Parathyroid adenoma (tissue), 2 donors: Measurements from ENCODE around the gene RAP1GAP.

Experiments used
- H2AFZ ChIP-seq: fragments of 300-600 bp; sonication (generic); one replicate; pipeline ENCODE4 v1.7.0; 2017; ENCODE audit warnings: antibody characterized with exemption, mild to moderate bottlenecking
- H3K27ac ChIP-seq: fragments of 300-600 bp; sonication (generic); one replicate; pipeline ENCODE4 v1.7.0; 2017
- H3K27me3 ChIP-seq: fragments of 300-600 bp; sonication (generic); one replicate; pipeline ENCODE4 v1.7.0; 2017; ENCODE audit warnings: low read length; ENCODE audit not compliant: control insufficient read depth, insufficient read depth
- H3K36me3 ChIP-seq: fragments of 300-600 bp; sonication (generic); one replicate; pipeline ENCODE4 v1.7.0; 2017; ENCODE audit warnings: low read length; ENCODE audit not compliant: control insufficient read depth, insufficient read depth
- H3K4me1 ChIP-seq: fragments of 300-600 bp; sonication (generic); one replicate; pipeline ENCODE4 v1.7.0; 2017; ENCODE audit warnings: control low read depth
- H3K4me2 ChIP-seq: fragments of 300-600 bp; sonication (generic); one replicate; pipeline ENCODE4 v1.7.0; 2017; ENCODE audit warnings: low read length
- H3K4me3 ChIP-seq: fragments of 300-600 bp; sonication (generic); one replicate; pipeline ENCODE4 v1.7.0; 2017; ENCODE audit warnings: low read depth, low read length
- H3K79me2 ChIP-seq: fragments of 300-600 bp; sonication (generic); one replicate; pipeline ENCODE4 v1.7.0; 2017; ENCODE audit warnings: control low read depth
- H3K9ac ChIP-seq: fragments of 300-600 bp; sonication (generic); one replicate; pipeline ENCODE4 v1.7.0; 2017; ENCODE audit warnings: mild to moderate bottlenecking
- H3K9me3 ChIP-seq: fragments of 300-600 bp; sonication (generic); one replicate; pipeline ENCODE4 v1.7.0; 2017; ENCODE audit warnings: low read length; ENCODE audit not compliant: control insufficient read depth
- TF ChIP-seq, protein P1 (sequence below): fragments of 300-600 bp; sonication (generic); IDR thresholded peaks from one replicate; pipeline ENCODE4 v1.7.0; 2017; ENCODE audit warnings: antibody characterized with exemption, mild to moderate bottlenecking
- donor health status: primary hyperparathyroidism.

Gene RAP1GAP

DNA sequence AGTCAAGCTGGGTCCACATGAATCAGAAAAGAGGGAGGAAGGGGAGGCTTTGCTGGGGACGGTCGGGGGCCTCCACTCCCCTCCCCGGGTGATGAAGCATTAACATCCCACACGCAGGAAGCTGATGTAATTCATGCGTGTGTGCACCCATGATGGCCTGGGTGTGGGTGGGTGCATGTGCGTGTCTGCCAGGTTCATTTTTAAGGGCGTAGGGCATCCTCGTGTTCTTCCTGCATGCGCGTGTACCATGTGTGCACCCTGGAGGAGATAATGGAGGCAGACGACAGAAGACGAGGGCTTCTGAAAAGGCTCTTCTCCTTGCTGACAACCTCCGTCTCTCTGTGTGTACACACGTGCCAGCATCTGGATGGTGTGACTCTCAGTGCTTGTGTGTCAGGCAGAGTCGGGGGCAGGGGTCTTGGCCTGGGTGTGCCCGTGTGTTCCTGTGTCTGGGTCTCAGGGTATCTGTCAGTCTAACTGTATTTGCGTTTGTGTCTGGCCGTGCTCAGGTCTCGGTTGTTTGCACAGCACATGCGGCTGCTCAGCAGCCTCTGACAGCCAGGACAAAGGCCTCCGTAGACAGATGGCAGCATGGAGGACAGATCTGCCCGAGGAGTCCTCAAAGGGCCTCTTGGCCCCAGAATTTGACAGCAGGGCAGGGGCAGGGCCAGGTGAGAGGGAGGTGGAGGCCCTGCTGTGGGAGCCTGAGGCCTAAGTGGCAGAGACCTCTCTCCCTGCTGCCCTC is 2.4 kb downstream of the RAP1GAP start:
- H2AFZ ChIP-seq, result no peak overlapping the region
- TF ChIP-seq, protein P1, sequence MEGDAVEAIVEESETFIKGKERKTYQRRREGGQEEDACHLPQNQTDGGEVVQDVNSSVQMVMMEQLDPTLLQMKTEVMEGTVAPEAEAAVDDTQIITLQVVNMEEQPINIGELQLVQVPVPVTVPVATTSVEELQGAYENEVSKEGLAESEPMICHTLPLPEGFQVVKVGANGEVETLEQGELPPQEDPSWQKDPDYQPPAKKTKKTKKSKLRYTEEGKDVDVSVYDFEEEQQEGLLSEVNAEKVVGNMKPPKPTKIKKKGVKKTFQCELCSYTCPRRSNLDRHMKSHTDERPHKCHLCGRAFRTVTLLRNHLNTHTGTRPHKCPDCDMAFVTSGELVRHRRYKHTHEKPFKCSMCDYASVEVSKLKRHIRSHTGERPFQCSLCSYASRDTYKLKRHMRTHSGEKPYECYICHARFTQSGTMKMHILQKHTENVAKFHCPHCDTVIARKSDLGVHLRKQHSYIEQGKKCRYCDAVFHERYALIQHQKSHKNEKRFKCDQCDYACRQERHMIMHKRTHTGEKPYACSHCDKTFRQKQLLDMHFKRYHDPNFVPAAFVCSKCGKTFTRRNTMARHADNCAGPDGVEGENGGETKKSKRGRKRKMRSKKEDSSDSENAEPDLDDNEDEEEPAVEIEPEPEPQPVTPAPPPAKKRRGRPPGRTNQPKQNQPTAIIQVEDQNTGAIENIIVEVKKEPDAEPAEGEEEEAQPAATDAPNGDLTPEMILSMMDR, result no peak
- H3K36me3 ChIP-seq, result no peaks in the 10 kb centered on the region
- H3K79me2 ChIP-seq, result no peaks in the 10 kb centered on the region
- no peak overlapping the region for H3K9ac ChIP-seq
- no peaks in the 10 kb centered on the region for H3K27me3 ChIP-seq
- no peak overlapping the region for H3K4me3 ChIP-seq
- H3K4me2 ChIP-seq, result no peak overlapping the region
- no peaks in the 10 kb centered on the region for H3K9me3 ChIP-seq
- H3K27ac ChIP-seq, result no peak overlapping the region
- H3K4me1 ChIP-seq, result no peaks in the 10 kb centered on the region

DNA sequence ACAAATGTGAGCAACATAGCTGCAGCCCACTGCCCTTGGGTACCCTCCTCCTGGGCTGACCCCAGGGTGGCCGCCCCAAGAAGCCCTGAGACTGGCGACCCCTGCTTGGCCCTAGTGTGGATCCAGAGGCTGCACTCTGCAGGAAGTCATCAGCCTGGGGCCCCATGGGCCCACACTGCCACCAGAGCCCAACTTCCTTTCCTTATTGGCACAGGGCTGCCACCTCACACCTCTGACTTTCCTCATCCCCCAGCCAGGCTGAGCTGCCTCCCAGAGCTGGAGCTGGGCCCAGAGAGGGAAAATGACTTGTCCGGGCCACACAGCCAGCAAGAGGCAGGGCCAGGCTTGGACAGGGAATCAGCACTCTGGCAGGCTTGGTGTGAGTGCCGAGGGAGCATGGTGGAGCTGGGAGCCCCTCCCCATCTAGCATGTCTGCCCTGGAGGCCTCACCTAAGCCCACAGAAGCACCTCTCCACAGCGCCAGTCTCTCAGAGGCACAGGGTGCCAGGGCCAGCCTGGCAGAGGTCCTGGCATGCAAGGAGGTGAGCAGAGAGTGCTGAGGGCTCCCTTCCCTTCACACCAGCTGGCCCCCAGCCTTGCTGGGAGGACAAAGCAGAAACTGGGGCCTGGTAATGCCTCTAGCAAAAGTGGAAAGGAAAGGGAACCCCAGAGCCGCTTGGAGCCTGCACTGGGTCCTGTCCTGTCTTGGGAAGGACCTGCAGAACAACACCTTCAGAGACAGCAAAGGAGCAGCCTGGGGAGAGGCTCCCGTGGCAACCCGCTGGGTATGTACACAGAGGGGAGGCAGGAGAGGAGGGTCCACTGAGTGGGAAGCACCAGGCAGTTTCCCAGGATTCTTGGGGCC is 3.2 kb downstream of the RAP1GAP start:
- Histone ChIP-seq H3K4me3 (no peak overlapping the region), H3K4me2 (no peak overlapping the region), H3K27ac (no peak overlapping the region), H3K4me1 (no peaks in the 10 kb centered on the region), H3K36me3 (no peaks in the 10 kb centered on the region), H2AFZ (no peak overlapping the region), H3K9ac (no peak overlapping the region), H3K79me2 (no peaks in the 10 kb centered on the region), H3K27me3 (no peaks in the 10 kb centered on the region), H3K9me3 (no peaks in the 10 kb centered on the region)
- TF ChIP-seq, protein P1, result no peak

DNA sequence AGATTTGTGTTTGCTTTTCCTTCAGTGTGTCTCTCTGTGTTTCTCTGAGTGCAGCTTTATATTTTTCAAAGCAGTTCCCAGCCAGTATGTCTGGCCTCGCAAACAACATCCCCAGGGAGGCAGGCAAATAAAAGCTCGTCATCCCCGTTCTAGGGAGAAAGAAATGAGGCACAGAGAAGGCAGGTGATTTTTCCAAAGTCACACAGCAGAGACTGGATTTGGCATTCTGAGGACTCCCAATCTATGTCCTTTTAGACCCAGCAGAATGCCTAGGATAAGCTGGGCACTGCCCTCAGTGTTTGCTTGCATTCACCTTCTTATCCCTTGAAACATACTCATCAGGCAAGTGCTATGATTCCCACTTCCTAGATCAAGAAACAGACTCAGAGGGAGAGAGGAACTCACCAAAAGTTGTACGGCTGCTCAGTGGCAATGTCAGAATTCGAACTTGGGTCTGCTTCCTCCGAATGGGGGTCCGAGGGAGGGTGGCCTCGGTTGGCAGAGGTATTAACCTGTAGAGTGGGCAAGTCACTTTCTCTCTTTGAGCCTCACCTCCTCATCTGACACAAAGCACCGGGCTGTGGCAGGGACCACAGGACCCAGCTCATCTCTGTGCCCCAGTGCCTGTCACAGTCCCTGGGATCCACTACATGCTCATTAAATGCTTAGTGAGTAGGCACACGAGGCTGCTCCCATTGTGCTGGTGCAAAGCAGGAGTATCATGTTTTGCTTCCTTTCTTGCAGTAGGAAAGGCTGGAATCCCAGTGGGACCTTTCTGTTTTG is 4.2 kb downstream of the RAP1GAP start:
- no peak overlapping the region for H2AFZ ChIP-seq
- no peak overlapping the region for H3K4me2 ChIP-seq
- TF ChIP-seq, protein P1, result no peak
- no peaks in the 10 kb centered on the region for H3K4me1 ChIP-seq
- H3K36me3 ChIP-seq, result no peaks in the 10 kb centered on the region
- no peaks in the 10 kb centered on the region for H3K27me3 ChIP-seq
- no peak overlapping the region for H3K9ac ChIP-seq
- H3K9me3 ChIP-seq, result no peaks in the 10 kb centered on the region
- H3K79me2 ChIP-seq, result no peaks in the 10 kb centered on the region
- H3K27ac ChIP-seq, result no peak overlapping the region
- no peak overlapping the region for H3K4me3 ChIP-seq

DNA sequence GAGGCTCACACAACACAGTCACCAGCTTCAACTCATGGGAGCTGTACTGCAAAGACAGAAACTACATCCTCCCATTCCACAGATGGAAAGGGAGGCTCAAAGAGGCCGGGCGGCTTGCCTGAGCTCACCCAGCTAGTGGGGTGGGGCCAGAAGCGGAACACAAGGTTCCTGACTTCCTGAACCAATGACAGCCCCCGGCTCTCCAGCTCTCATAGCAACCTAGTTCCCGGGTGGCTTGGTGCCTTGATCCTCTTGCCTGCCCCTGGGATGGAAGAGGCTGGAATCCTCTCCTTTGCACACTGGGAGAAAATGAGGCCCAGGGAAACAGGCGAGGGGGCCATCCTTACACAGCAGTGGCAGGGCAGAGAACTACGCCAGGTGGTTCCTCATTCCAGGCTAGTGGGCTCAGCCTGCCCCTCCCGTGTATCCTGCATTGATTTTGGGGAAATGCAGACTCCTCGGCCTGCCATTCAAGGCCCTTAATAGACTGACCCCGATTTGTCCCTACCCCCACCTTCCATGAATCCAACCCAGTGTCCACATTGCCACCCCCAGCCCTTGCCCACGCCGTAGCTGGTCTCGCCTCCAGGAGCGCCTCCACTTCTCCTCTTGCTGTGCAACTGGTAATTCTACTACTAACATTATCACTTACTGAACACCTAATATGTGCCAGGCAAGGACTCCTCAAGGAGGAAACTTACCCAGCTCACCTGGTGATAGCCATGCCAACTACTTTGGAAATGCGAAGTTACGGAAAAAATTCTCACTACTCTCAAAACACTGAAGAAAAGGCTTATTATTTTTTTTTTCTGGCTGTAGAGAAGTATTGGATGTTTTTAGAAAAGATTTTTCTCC is 5.0 kb downstream of the RAP1GAP start:
- no peak overlapping the region for H3K4me3 ChIP-seq
- no peak overlapping the region for H3K9ac ChIP-seq
- H3K36me3 ChIP-seq, result no peaks in the 10 kb centered on the region
- no peaks in the 10 kb centered on the region for H3K9me3 ChIP-seq
- H3K4me2 ChIP-seq, result no peak overlapping the region
- no peaks in the 10 kb centered on the region for H3K27me3 ChIP-seq
- no peak overlapping the region for H3K27ac ChIP-seq
- H2AFZ ChIP-seq, result no peak overlapping the region
- no peaks in the 10 kb centered on the region for H3K79me2 ChIP-seq
- no peaks in the 10 kb centered on the region for H3K4me1 ChIP-seq
- TF ChIP-seq, protein P1, result no peak
